Activated naive CD4-positive, alpha-beta T cell treated with anti-CD3 and anti-CD28 coated beads for 36 hours (primary cell): ENCODE measurements around the gene ALDH9A1. TPM values are rescaled to one million over a fixed set of nuclear protein-coding genes. Genes with fewer than 3 reads are reported as not detected.
A peak's percentile ranks its signal among the peaks of the same experiment; 100 is the strongest.
"Not testable (repeated sequence)": the region's sequence is repeated elsewhere in the genome, so short reads cannot be mapped to it uniquely, and the experiment has no call there.

Source experiments
- CTCF ChIA-PET: fragments of 350-600 bp; sonication (Branson Sonifier 250); formaldehyde crosslinking; loops from one replicate; lab custom pipeline; 2021; ENCODE audit warnings: antibody characterized with exemption; lab: Charles Lee
- DNase-seq: peaks from one replicate; pipeline ENCODE4 v3.0.0-alpha.2; 2020
- H3K27ac Mint-ChIP-seq: one replicate; pipeline ENCODE4 v1.8.0; 2021; ENCODE audit warnings: mild to moderate bottlenecking, mixed read lengths
- H3K27me3 Mint-ChIP-seq: one replicate; pipeline ENCODE4 v1.8.0; 2021; ENCODE audit warnings: low read depth, mixed read lengths
- H3K36me3 Mint-ChIP-seq: one replicate; pipeline ENCODE4 v1.8.0; 2021; ENCODE audit warnings: low read depth, mixed read lengths
- H3K4me1 Mint-ChIP-seq: one replicate; pipeline ENCODE4 v1.8.0; 2021; ENCODE audit warnings: low read depth, mixed read lengths
- H3K4me3 Mint-ChIP-seq: one replicate; pipeline ENCODE4 v1.8.0; 2021; ENCODE audit warnings: mild to moderate bottlenecking, moderate library complexity, mixed read lengths
- H3K9me3 Mint-ChIP-seq: one replicate; pipeline ENCODE4 v1.8.0; 2021; ENCODE audit warnings: mixed read lengths
- intact Hi-C: fragments of 100-400 bp; cut with micrococcal nuclease; formaldehyde crosslinking; loops from one replicate; pipeline ENCODE4 v1.15.1; 2023
- total RNA-seq, 2 experiments: library from RNA; stranded (reverse); gene quantifications; one replicate each; pipeline ENCODE4 v1.2.3, GENCODE V29; 2021

ALDH9A1 gene
- total RNA-seq, 2 experiments from 2014 or later = 35.8 to 43.5 TPM

DNA sequence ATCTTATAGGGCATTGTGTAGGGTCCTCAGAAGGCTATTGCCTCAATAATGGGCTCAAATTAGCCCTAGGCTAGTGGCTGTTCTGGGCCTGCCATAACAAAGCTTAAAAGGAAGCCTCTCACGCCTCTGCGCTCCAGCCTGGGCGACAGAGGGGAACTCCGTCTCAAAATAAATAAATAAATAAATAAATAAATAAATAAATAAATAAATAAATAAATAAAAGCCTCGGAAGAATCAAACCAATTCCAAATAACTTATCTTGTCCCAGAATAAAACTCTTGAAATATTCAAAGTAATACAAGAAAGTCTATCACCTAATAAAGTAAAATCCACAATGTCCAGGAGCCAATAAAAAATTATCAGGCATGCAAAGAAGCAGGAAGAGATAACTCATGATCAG lies 14.4 kb upstream of the ALDH9A1 start:
- H3K4me3 Mint-ChIP-seq = no peak overlapping the region

DNA sequence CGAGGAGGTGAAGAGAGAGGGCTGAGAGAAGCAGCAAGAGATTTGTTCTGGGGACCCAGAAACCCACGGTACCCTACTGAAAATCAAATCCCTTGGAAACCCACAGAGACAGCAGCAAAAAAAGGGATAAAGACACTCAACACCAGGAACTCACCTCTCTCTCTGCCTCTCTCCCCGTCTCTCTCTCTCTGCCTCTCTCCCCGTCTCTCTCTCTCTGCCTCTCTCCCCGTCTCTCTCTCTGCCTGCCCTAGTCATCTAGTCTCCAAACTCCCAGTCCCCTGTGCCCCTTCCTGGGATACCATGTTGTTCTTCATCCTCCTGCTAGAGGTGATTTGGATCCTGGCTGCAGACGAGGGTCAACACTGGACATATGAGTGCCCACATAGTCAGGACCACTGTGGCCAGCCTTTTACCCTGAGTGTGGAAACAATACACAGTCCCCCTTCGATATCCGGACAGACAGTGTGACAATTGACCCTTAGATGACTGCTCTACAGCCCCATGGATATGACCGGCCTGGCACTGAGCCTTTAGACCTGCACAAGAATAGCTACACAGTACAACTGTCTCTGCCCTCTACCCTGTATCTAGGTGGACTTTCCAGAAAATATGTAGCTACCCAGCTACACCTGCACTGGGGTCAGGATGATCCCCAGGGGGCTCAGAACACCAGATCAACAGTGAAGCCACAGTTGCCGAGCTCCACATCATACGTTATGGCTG lies 9.8 kb upstream of the ALDH9A1 start:
- H3K4me3 Mint-ChIP-seq = no peak overlapping the region
- no peak for DNase-seq
- H3K9me3 Mint-ChIP-seq = no peaks in the 10 kb centered on the region
- intact Hi-C loops = no loop called here
- no peak overlapping the region for H3K27ac Mint-ChIP-seq
- H3K27me3 Mint-ChIP-seq = peaks cover 14% of the 10 kb centered on the region
- H3K36me3 Mint-ChIP-seq = no peaks in the 10 kb centered on the region
- CTCF ChIA-PET = interaction anchor here (0.8 to 1.5 kb wide), 2 partner anchors 10 to 216 kb away, joined by 3 read pairs; partner anchors contain the start of gene ALDH9A1
- no peaks in the 10 kb centered on the region for H3K4me1 Mint-ChIP-seq

More for the DNA sequence above, 14.4 kb upstream of the ALDH9A1 start:
- DNase-seq = no peak
- CTCF ChIA-PET = no interaction called here
- no peaks in the 10 kb centered on the region for H3K36me3 Mint-ChIP-seq
- H3K9me3 Mint-ChIP-seq = no peaks in the 10 kb centered on the region
- H3K27ac Mint-ChIP-seq = no peak overlapping the region
- intact Hi-C loops = no loop called here
- H3K4me1 Mint-ChIP-seq = no peaks in the 10 kb centered on the region
- H3K27me3 Mint-ChIP-seq = peaks cover 10% of the 10 kb centered on the region

DNA sequence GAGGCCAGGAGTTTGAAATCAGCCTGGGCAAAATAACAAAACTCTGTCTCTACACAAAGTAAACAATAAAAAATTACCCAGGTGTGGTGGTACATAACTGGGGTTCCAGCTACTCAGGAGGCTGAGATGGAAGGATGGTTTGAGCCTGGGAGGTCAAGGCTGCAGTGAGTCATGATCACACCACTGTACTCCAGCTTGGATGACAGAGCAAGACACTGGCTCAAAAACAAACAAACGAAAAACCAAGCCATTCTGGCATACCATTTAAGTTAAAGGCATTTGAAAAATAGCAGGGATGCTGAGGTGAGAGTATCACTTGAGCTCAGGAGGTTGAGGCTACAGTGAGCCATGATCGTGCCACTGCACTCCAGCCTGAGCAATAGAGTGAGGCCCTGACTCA lies 5.3 kb upstream of the ALDH9A1 start:
- Mint-ChIP-seq H3K27ac (no peak overlapping the region), H3K4me1 (peaks cover 5% of the 10 kb centered on the region), H3K36me3 (no peaks in the 10 kb centered on the region), H3K27me3 (peaks cover 10% of the 10 kb centered on the region), H3K9me3 (no peaks in the 10 kb centered on the region), H3K4me3 (no peak overlapping the region)
- CTCF ChIA-PET = interaction anchor here (1.0 kb wide), 1 partner anchor 12 kb away, joined by 4 read pairs; no protein-coding TSS in a partner anchor
- intact Hi-C loops = no loop called here
- DNase-seq = no peak

DNA sequence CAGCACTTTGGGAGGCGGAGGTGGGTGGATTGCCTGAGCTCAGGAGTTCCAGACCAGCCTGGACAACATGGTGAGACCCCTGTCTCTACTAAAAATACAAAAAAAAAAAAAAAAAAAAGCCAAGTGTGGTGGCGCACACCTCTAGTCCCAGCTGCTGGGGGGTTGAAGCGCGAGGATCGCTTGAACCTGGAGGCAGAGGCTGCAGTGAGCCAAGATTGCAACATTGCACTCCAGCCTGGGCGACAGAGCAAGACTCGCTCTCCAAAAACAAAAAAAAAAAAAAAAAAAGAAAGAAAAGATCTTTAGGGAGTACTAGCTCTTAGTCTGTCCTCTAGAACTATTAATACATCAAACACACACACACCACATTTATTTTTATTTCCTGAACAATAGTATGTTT lies 3.6 kb upstream of the ALDH9A1 start:
- peaks cover 13% of the 10 kb centered on the region for H3K4me1 Mint-ChIP-seq
- H3K36me3 Mint-ChIP-seq, DNase-seq, H3K27ac Mint-ChIP-seq, H3K27me3 Mint-ChIP-seq, H3K9me3 Mint-ChIP-seq, H3K4me3 Mint-ChIP-seq, intact Hi-C loops: not testable (repeated sequence)
- CTCF ChIA-PET = interaction anchor here (0.7 kb wide), 1 partner anchor 85 kb away, joined by 4 read pairs; no protein-coding TSS in a partner anchor

DNA sequence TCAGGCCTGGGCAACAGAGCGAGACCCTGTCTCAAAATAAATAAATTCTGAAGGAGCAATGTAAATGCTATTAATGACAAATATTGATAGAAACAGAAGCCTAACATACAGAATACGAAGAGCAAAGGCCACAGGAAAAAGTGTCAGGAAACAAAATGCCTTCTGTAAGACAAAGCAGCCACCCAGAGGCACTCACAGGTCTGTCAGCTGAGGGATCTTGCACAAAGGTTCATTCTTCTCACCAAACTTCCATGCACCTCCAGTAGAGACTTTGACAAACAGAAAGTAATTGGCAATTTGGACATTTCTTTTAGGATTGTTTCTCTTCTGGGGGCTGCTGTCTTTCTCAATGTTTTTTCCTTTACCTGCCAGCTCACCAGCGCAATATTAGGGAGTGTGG lies 1.2 kb upstream of the ALDH9A1 start:
- Mint-ChIP-seq H3K9me3 (no peaks in the 10 kb centered on the region), H3K27me3 (no peaks in the 10 kb centered on the region), H3K27ac (no peak overlapping the region), H3K4me1 (peaks cover 26% of the 10 kb centered on the region), H3K4me3 (peak overlapping the region; percentile 39), H3K36me3 (peaks cover 6% of the 10 kb centered on the region)
- no peak for DNase-seq
- intact Hi-C loops = loop anchor here (2.0 to 10.0 kb wide), 5 partner anchors 143 to 1175 kb away; partner anchors contain the start of genes FAM78B and TADA1
- CTCF ChIA-PET = no interaction called here

DNA sequence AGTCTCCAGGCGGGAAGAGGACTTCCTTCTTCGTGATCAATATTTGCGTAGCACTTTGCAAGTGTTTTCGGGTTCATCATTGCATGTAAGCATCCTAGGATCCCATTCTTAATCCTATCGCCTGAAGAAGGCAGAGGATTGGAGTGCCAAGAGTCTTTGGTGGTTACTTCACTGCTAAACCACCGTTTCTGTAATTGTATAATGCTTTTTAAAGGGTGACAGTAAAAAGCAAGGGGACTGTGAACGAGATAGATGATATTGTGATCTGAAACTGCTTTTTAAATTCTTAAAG lies 345 bp upstream of the ALDH9A1 start:
- Mint-ChIP-seq H3K27me3 (no peaks in the 10 kb centered on the region), H3K9me3 (peaks cover 1% of the 10 kb centered on the region), H3K27ac (peak overlapping the region; percentile 96), H3K36me3 (peaks cover 11% of the 10 kb centered on the region), H3K4me3 (peak overlapping the region; percentile 97), H3K4me1 (peaks cover 26% of the 10 kb centered on the region)
- intact Hi-C loops = loop anchor here (1.0 to 10.0 kb wide), 11 partner anchors 68 to 1176 kb away; partner anchors contain the start of genes FAM78B, TADA1, TMCO1 and UCK2
- DNase-seq = no peak
- CTCF ChIA-PET = interaction anchor here (1.4 to 2.2 kb wide), 5 partner anchors 10 to 101 kb away, joined by 3 to 9 read pairs (median 4); no protein-coding TSS in a partner anchor

DNA sequence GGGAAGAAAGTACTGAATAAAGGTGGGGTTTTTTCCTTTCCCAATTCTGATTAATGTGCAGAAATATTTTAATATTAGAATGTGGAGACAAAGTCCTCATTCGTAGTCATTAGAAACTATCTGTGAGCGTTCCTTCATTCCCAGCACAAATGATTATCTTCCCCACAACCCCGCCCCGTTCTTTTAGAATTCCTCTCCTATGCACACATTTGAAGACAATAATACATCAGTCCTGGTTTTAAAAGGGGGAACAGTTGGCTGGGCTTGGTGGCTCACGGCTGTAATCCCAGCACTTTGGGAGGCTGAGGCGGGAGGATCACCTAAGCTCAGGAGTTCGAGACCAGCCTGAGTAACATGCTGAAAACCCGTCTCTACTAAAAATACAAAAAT lies 876 bp downstream of the ALDH9A1 start:
- Mint-ChIP-seq H3K9me3 (peaks cover 1% of the 10 kb centered on the region), H3K36me3 (peaks cover 18% of the 10 kb centered on the region), H3K4me3 (peak overlapping the region; percentile 97), H3K27ac (peak overlapping the region; percentile 96), H3K4me1 (peaks cover 26% of the 10 kb centered on the region), H3K27me3 (no peaks in the 10 kb centered on the region)
- intact Hi-C loops = loop anchor here (5.0 to 10.0 kb wide), 4 partner anchors 145 to 1177 kb away; partner anchors contain the start of genes FAM78B and TADA1
- CTCF ChIA-PET = interaction anchor here (0.6 to 2.2 kb wide), 17 partner anchors 11 to 285 kb away, joined by 3 to 9 read pairs (median 3); no protein-coding TSS in a partner anchor
- no peak for DNase-seq

DNA sequence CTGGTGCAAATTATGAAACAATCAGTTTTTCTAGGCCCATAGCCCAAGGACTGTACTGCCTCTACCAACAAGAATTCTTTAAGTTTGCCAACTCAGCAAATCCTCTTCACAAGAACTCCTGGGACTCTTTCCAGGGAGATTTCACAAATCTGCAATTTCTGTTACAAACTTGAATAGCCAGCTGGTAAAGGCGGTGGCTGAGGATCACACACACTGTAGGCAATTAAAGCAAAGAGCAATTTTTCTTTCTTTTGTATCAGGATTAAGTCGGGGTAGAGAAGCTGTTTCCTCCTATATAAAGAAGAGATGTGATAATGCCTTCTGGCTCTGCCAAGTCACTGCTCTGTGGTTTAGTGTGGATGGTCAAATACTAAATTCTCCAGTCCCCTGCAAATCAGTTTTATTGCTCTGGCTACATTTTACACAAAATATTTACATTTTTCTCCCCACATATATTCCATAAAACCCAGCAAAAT lies 1.7 kb downstream of the ALDH9A1 start:
- Mint-ChIP-seq H3K27me3 (no peaks in the 10 kb centered on the region), H3K4me1 (peaks cover 33% of the 10 kb centered on the region), H3K9me3 (peaks cover 1% of the 10 kb centered on the region), H3K27ac (peak overlapping the region; percentile 38), H3K4me3 (peak overlapping the region; percentile 50), H3K36me3 (peaks cover 26% of the 10 kb centered on the region)
- intact Hi-C loops = loop anchor here (5.0 to 10.0 kb wide), 4 partner anchors 146 to 1178 kb away; partner anchors contain the start of genes FAM78B and TADA1
- no peak for DNase-seq
- CTCF ChIA-PET = interaction anchor here (1.5 to 2.2 kb wide), 2 partner anchors 13 to 37 kb away, joined by 3 to 9 read pairs; no protein-coding TSS in a partner anchor

DNA sequence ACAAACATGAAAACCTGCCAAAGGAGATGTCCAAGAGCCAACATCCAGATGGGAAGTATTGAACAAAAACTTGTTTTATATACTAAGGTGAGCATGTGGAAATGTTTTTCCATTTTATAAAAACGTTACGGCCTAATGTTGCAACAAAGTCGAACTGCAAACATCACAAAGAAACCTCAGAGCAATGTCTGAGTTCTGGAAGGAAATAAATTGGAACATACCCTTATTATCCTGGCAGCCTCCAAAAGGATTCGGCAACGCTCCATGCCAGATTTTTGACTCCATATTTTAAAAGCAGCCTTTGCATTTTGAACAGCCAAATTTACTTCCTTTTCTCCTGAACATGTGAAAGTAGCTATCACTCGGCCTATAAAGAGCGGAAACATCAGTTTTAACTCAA lies 3.3 kb downstream of the ALDH9A1 start:
- peaks cover 39% of the 10 kb centered on the region for H3K4me1 Mint-ChIP-seq
- intact Hi-C loops = loop anchor here (5.0 to 10.0 kb wide), 4 partner anchors 147 to 1180 kb away; partner anchors contain the start of genes FAM78B and TADA1

DNA sequence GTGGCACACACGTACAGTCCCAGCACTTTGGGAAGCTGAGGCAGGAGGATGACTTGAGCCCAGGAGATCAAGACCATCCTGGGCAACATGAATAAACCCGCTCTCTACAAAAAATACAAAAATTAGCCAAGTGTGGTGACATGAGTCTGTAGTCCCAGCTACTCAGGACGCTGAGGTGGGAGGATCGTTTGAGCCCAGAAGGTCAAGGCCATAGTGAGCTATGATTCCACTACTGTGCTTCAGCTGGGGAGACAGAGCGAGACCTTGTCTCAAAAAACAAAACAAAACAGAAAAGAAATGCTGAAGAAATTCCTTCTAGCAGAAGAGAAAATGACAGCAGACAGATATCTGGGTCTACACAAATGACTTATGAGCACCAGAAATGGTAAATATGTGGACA lies 10.3 kb downstream of the ALDH9A1 start:
- no peak overlapping the region for H3K27ac Mint-ChIP-seq
- H3K4me1 Mint-ChIP-seq = peaks cover 53% of the 10 kb centered on the region
- no peak for DNase-seq
- no peak overlapping the region for H3K4me3 Mint-ChIP-seq
- peaks cover 7% of the 10 kb centered on the region for H3K9me3 Mint-ChIP-seq
- peaks cover 37% of the 10 kb centered on the region for H3K36me3 Mint-ChIP-seq
- intact Hi-C loops = no loop called here
- CTCF ChIA-PET = interaction anchor here (0.6 kb wide), 1 partner anchor 19 kb away, joined by 3 read pairs; no protein-coding TSS in a partner anchor
- H3K27me3 Mint-ChIP-seq = no peaks in the 10 kb centered on the region

More for the DNA sequence above, 3.3 kb downstream of the ALDH9A1 start:
- H3K36me3 Mint-ChIP-seq = peaks cover 31% of the 10 kb centered on the region
- peaks cover 1% of the 10 kb centered on the region for H3K9me3 Mint-ChIP-seq
- no peak overlapping the region for H3K4me3 Mint-ChIP-seq
- CTCF ChIA-PET = no interaction called here
- no peak for DNase-seq
- no peak overlapping the region for H3K27ac Mint-ChIP-seq
- H3K27me3 Mint-ChIP-seq = no peaks in the 10 kb centered on the region

DNA sequence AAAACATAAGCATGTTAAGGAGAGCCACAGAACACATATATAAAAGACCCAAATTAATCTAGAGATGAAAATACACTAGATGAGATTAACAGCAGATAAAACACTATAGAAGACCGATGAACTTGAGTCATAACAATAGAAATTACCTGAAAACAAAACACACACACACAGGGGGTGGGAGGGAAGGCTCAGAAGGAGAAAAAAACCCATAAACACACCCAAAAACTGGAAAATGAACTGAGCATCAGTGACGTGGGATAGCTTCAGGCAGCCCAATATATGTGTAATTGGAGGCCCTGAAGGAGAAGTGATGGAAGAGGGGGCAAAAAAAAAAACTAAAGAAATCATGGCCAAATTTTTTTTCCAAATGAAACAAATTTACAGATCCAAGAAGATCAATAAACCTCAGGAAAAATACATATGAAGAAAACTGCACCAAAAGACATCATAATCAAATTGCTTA lies 11.4 kb downstream of the ALDH9A1 start:
- Mint-ChIP-seq H3K9me3 (peaks cover 7% of the 10 kb centered on the region), H3K27me3 (no peaks in the 10 kb centered on the region), H3K4me1 (peaks cover 48% of the 10 kb centered on the region), H3K4me3 (no peak overlapping the region), H3K36me3 (peaks cover 42% of the 10 kb centered on the region), H3K27ac (peak overlapping the region; percentile 54)
- CTCF ChIA-PET = interaction anchor here (0.7 kb wide), 1 partner anchor 229 kb away, joined by 4 read pairs; no protein-coding TSS in a partner anchor
- intact Hi-C loops = no loop called here
- DNase-seq = no peak
